ENCODE measurements around the gene RAD9A. TPM values are rescaled to one million over a fixed set of nuclear protein-coding genes. Genes with fewer than 3 reads are reported as not detected.
A peak's percentile ranks its signal among the peaks of the same experiment; 100 is the strongest.

The RAD9A gene
- total and polyA plus RNA-seq, 9 of the 15 experiments (the other 6 are each of a cell fraction or from before 2014, with no cell fraction given) = 1.4 to 41.2 (median 16.1) TPM

GRCh38 chr11:67354075-67355022, 37.4 kb upstream of the RAD9A start (continued):
- TF ChIP-seq ZNF318 (IDR thresholded peaks at IDR 0.05; ENCODE audit: borderline replicate concordance in 1 of 2, low read depth in 1 of 2) (no peak), SAFB (IDR thresholded peaks at IDR 0.05; ENCODE audit: borderline replicate concordance, low read depth, low read length) (no peak), HINFP (tag; conservative IDR thresholded peaks at IDR 0.05; ENCODE audit: low read depth) (no peak), CTBP1 (IDR thresholded peaks at IDR 0.05; ENCODE audit: borderline replicate concordance) (peak; percentile 82), USF1 (CRISPR knock-in tag; IDR thresholded peaks at IDR 0.05) (no peak), MEF2D (tag; conservative IDR thresholded peaks at IDR 0.05; ENCODE audit: low read depth) (no peak), GABPA (tag; conservative IDR thresholded peaks at IDR 0.05; ENCODE audit: low read depth) (peak; percentile 58), RREB1 (CRISPR knock-in tag; IDR thresholded peaks at IDR 0.05) (no peak), ZBTB17 (CRISPR knock-in tag; IDR thresholded peaks at IDR 0.05) (no peak)
